Nephron (organoid): Measurements from ENCODE around the gene DTNB.

Experiments
- H3K27ac Mint-ChIP-seq, 3 experiments: 2 replicates each; pipeline ENCODE4 v1.8.0; 2020; ENCODE audit warnings: mixed read lengths in 3 of 3, mild to moderate bottlenecking in 2 of 3, moderate library complexity in 1 of 3
- H3K27me3 Mint-ChIP-seq: 2 replicates; pipeline ENCODE4 v1.8.0; 2021; ENCODE audit warnings: low read depth, mild to moderate bottlenecking, moderate library complexity, mixed read lengths
- H3K36me3 Mint-ChIP-seq: 2 replicates; pipeline ENCODE4 v1.8.0; 2020; ENCODE audit warnings: low read depth, mixed read lengths
- H3K4me1 Mint-ChIP-seq: 2 replicates; pipeline ENCODE4 v1.8.0; 2020; ENCODE audit warnings: mixed read lengths
- H3K4me3 Mint-ChIP-seq, 3 experiments: 2 replicates each; pipeline ENCODE4 v1.8.0; 2020; ENCODE audit warnings: mild to moderate bottlenecking in 3 of 3, mixed read lengths in 3 of 3, moderate library complexity in 2 of 3
- H3K9me3 Mint-ChIP-seq: 2 replicates; pipeline ENCODE4 v1.8.0; 2020; ENCODE audit warnings: mixed read lengths
- CTCF ChIP-seq, 3 experiments: fragments of 200-600 bp; sonication (generic); IDR thresholded peaks; one replicate each; pipeline ENCODE4 v1.5.0; 2021; ENCODE audit warnings: antibody characterized with exemption in 3 of 3; ENCODE audit not compliant: unreplicated experiment in 3 of 3

DTNB gene

GRCh38 chr2:25506226-25506625, 167.2 kb downstream of the DTNB start:
- Mint-ChIP-seq H3K36me3 (no peaks in the 10 kb centered on the region), H3K9me3 (peaks cover 2% of the 10 kb centered on the region), H3K27ac (no peak overlapping the region), H3K4me3 (no peak overlapping the region), H3K4me1 (no peaks in the 10 kb centered on the region), H3K27me3 (peaks cover 4% of the 10 kb centered on the region)
- no peak for TF ChIP-seq CTCF (IDR thresholded peaks at IDR 0.05; ENCODE audit: unreplicated experiment in 3 of 3)

GRCh38 chr2:25505622-25506021, 167.8 kb downstream of the DTNB start:
- Mint-ChIP-seq H3K4me1 (peaks cover 4% of the 10 kb centered on the region), H3K36me3 (no peaks in the 10 kb centered on the region), H3K27me3 (peaks cover 4% of the 10 kb centered on the region), H3K27ac (no peak overlapping the region), H3K4me3 (no peak overlapping the region), H3K9me3 (peaks cover 2% of the 10 kb centered on the region)
- TF ChIP-seq CTCF (IDR thresholded peaks at IDR 0.05; ENCODE audit: unreplicated experiment in 3 of 3), result no peak

GRCh38 chr2:25505182-25505581, 168.2 kb downstream of the DTNB start:
- H3K36me3 Mint-ChIP-seq, result no peaks in the 10 kb centered on the region
- TF ChIP-seq CTCF (IDR thresholded peaks at IDR 0.05; ENCODE audit: unreplicated experiment in 3 of 3), result no peak
- peaks cover 2% of the 10 kb centered on the region for H3K9me3 Mint-ChIP-seq
- H3K27me3 Mint-ChIP-seq, result peaks cover 4% of the 10 kb centered on the region
- no peak overlapping the region for H3K27ac Mint-ChIP-seq
- H3K4me3 Mint-ChIP-seq, result no peak overlapping the region
- peaks cover 8% of the 10 kb centered on the region for H3K4me1 Mint-ChIP-seq

GRCh38 chr2:25504266-25504665, 169.1 kb downstream of the DTNB start:
- peaks cover 10% of the 10 kb centered on the region for H3K4me1 Mint-ChIP-seq

GRCh38 chr2:25499157-25499556, 174.2 kb downstream of the DTNB start:
- no peak overlapping the region for H3K27ac Mint-ChIP-seq
- H3K4me1 Mint-ChIP-seq, result peaks cover 14% of the 10 kb centered on the region
- H3K9me3 Mint-ChIP-seq, result no peaks in the 10 kb centered on the region
- no peak for TF ChIP-seq CTCF (IDR thresholded peaks at IDR 0.05; ENCODE audit: unreplicated experiment in 3 of 3)
- no peak overlapping the region for H3K4me3 Mint-ChIP-seq
- peaks cover 3% of the 10 kb centered on the region for H3K36me3 Mint-ChIP-seq
- H3K27me3 Mint-ChIP-seq, result no peaks in the 10 kb centered on the region

More at GRCh38 chr2:25504266-25504665, 169.1 kb downstream of the DTNB start:
- Mint-ChIP-seq H3K27ac (no peak overlapping the region), H3K4me3 (no peak overlapping the region), H3K36me3 (no peaks in the 10 kb centered on the region), H3K9me3 (no peaks in the 10 kb centered on the region), H3K27me3 (no peaks in the 10 kb centered on the region)
- TF ChIP-seq CTCF (IDR thresholded peaks at IDR 0.05; ENCODE audit: unreplicated experiment in 3 of 3), result no peak

- H3K27me3 Mint-ChIP-seq, result no peaks in the 10 kb centered on the region
- H3K4me1 Mint-ChIP-seq, result peaks cover 21% of the 10 kb centered on the region
- H3K4me3 Mint-ChIP-seq, result no peak overlapping the region
- no peaks in the 10 kb centered on the region for H3K9me3 Mint-ChIP-seq
- H3K36me3 Mint-ChIP-seq, result peaks cover 3% of the 10 kb centered on the region
- TF ChIP-seq CTCF (IDR thresholded peaks at IDR 0.05; ENCODE audit: unreplicated experiment in 3 of 3), result no peak
- H3K27ac Mint-ChIP-seq, result no peak overlapping the region
Observed at GRCh38 chr2:25497918-25498407, 175.4 kb downstream of the DTNB start.
